Liver (tissue), 9 donors: ENCODE data around the gene KLKB1. TPM values are rescaled to one million over a fixed set of nuclear protein-coding genes. Genes with fewer than 3 reads are reported as not detected.
"Not testable (repeated sequence)": the region's sequence is repeated elsewhere in the genome, so short reads cannot be mapped to it uniquely, and the experiment has no call there.

Experiments
- DNase-seq: peaks from one replicate; pipeline ENCODE4 v3.0.0-alpha.2; 2017; ENCODE audit warnings: low spot score
- H3K27ac ChIP-seq, 2 donors: one replicate each; pipeline ENCODE4 v1.7.0; 2013; ENCODE audit warnings: inconsistent platforms in 2 of 2, low read length in 2 of 2, control low read depth in 1 of 2, low read depth in 1 of 2, mild to moderate bottlenecking in 1 of 2
- H3K27me3 ChIP-seq, 4 donors: one replicate each; pipeline versions ENCODE4 v1.6.1 to v1.7.0; 2013; ENCODE audit warnings: low read length in 3 of 4, inconsistent platforms in 1 of 4, mild to moderate bottlenecking in 1 of 4, moderate library complexity in 1 of 4; ENCODE audit not compliant: control insufficient read depth in 4 of 4, insufficient read depth in 4 of 4
- H3K36me3 ChIP-seq, 4 donors: one replicate each; pipeline versions ENCODE4 v1.6.1 to v1.7.0; 2013; ENCODE audit warnings: low read length in 3 of 4, mild to moderate bottlenecking in 3 of 4, low read depth in 1 of 4, moderate library complexity in 1 of 4; ENCODE audit not compliant: control insufficient read depth in 4 of 4, insufficient read depth in 3 of 4
- H3K4me1 ChIP-seq, 4 donors: one replicate each; pipeline versions ENCODE4 v1.6.1 to v1.7.0; 2013; ENCODE audit warnings: low read length in 3 of 4, mild to moderate bottlenecking in 3 of 4, moderate library complexity in 1 of 4; ENCODE audit not compliant: control insufficient read depth in 4 of 4, insufficient read depth in 4 of 4
- H3K4me3 ChIP-seq, 3 donors: one replicate each; pipeline versions ENCODE4 v1.6.1 to v1.7.0; 2013; ENCODE audit warnings: low read length in 3 of 3, control low read depth in 1 of 3, low read depth in 1 of 3, mild to moderate bottlenecking in 1 of 3
- H3K9ac ChIP-seq, 2 donors: one replicate each; pipeline ENCODE4 v1.7.0; 2013; ENCODE audit warnings: low read length in 2 of 2, mild to moderate bottlenecking in 2 of 2, moderate library complexity in 2 of 2, control low read depth in 1 of 2, low read depth in 1 of 2
- H3K9me3 ChIP-seq, 4 donors: one replicate each; pipeline versions ENCODE4 v1.6.1 to v1.7.0; 2013; ENCODE audit warnings: low read length in 3 of 4; ENCODE audit not compliant: control insufficient read depth in 4 of 4
- EGR1 ChIP-seq, 2 donors: IDR thresholded peaks; 2 replicates each; pipeline ENCODE4 v1.6.1; 2016 to 2018; ENCODE audit warnings: antibody characterized with exemption in 2 of 2, low read depth in 2 of 2
- FOXA2 ChIP-seq: IDR thresholded peaks from 2 replicates; pipeline ENCODE4 v1.6.1; 2016; ENCODE audit warnings: antibody characterized with exemption
- HNF4A ChIP-seq, 2 donors: conservative IDR thresholded peaks; 2 replicates each; pipeline ENCODE4 v1.6.1; 2016; ENCODE audit warnings: antibody characterized with exemption in 2 of 2, mild to moderate bottlenecking in 2 of 2
- HNF4G ChIP-seq: IDR thresholded peaks from 2 replicates; pipeline ENCODE4 v1.6.1; 2016; ENCODE audit warnings: antibody characterized with exemption
- JUND ChIP-seq, 2 donors: IDR thresholded peaks; 2 replicates each; pipeline ENCODE4 v1.6.1; 2016; ENCODE audit warnings: antibody characterized with exemption in 2 of 2
- RAD21 ChIP-seq, 2 donors: IDR thresholded peaks; 2 replicates each; pipeline ENCODE4 v1.6.1; 2016; ENCODE audit warnings: antibody characterized with exemption in 2 of 2, mild to moderate bottlenecking in 2 of 2
- RXRA ChIP-seq, 2 donors: IDR thresholded peaks; 2 replicates each; pipeline ENCODE4 v1.6.1; 2017 to 2018; ENCODE audit warnings: antibody characterized with exemption in 2 of 2, mild to moderate bottlenecking in 1 of 2
- TAF1 ChIP-seq: conservative IDR thresholded peaks from 2 replicates; pipeline ENCODE4 v1.6.1; 2016; ENCODE audit warnings: antibody characterized with exemption, mild to moderate bottlenecking
- WGBS: extraction: QIAGEN DNeasy Blood & Tissue Kit; methylation state at CpG from one replicate; pipeline ENCODE4 v1.1.7; 2013; 5-methylcytosine and 5-hydroxymethylcytosine counted together
- polyA plus RNA-seq, 2 donors: library from polyadenylated mRNA; stranded (reverse) in 1 of 2; unstranded in 1 of 2; fragments of 200-250 nt in 1 of 2; fragments of >200 nt in 1 of 2; fragmentation: Nextera tagmentation in 1 of 2; extraction: Ambion mirVana in 1 of 2; gene quantifications; one replicate each; pipeline versions ENCODE4 v1.2.1 to v1.2.3, GENCODE V29; 2013 to 2015
- total RNA-seq, 2 donors: library from RNA; depleted of rRNA; stranded (reverse); fragments of >200 nt; gene quantifications; one replicate each; pipeline ENCODE4 v1.2.3, GENCODE V29; 2014
- TF ChIP-seq, protein P1 (sequence below): IDR thresholded peaks from 2 replicates; pipeline ENCODE4 v1.6.1; 2016; ENCODE audit warnings: antibody characterized with exemption
- TF ChIP-seq, protein P2 (sequence below): IDR thresholded peaks from 2 replicates; pipeline ENCODE4 v1.6.1; 2016; ENCODE audit warnings: antibody characterized with exemption
- donor health status: healthy.
- donor health status: healthy.
- donor health status: healthy.
- donor health status: healthy.
- donor health status: healthy.

The KLKB1 gene
- total and polyA plus RNA-seq, 4 donors, result 36.5 to 78.9 (median 60.2) TPM

DNA sequence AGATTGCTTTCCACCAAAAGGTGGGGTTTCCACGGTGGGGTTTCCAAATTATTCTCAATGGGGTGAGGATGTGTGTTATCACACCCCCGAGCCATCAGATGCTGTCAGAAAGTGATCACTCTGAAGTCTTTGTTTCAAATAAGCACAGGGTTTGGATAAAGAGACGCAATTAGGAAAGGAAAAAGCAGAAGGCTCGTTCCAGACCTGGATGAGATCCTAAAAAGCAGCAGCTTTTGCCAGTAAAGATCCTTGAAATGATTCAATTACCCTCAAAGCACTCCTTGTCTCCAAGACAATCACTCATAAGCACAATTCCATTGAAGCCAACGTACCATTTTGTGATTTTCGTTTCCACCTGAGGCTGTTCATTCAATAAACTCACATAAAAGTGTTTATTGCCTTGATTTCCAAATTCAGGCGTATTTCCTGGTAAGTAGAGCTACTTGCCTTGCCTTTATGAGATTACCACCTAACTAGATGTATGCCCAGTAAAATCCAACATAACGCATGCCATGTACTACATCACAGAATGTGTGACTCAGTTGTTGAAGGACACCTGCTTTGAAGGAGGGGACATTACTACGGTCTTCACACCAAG lies 43.9 kb downstream of the KLKB1 start (continued):
- TF ChIP-seq, protein P1, sequence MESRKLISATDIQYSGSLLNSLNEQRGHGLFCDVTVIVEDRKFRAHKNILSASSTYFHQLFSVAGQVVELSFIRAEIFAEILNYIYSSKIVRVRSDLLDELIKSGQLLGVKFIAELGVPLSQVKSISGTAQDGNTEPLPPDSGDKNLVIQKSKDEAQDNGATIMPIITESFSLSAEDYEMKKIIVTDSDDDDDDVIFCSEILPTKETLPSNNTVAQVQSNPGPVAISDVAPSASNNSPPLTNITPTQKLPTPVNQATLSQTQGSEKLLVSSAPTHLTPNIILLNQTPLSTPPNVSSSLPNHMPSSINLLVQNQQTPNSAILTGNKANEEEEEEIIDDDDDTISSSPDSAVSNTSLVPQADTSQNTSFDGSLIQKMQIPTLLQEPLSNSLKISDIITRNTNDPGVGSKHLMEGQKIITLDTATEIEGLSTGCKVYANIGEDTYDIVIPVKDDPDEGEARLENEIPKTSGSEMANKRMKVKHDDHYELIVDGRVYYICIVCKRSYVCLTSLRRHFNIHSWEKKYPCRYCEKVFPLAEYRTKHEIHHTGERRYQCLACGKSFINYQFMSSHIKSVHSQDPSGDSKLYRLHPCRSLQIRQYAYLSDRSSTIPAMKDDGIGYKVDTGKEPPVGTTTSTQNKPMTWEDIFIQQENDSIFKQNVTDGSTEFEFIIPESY, result no peak
- TF ChIP-seq RAD21 (IDR thresholded peaks at IDR 0.05) (no peak), HNF4G (no peak), TAF1 (no peak)

DNA sequence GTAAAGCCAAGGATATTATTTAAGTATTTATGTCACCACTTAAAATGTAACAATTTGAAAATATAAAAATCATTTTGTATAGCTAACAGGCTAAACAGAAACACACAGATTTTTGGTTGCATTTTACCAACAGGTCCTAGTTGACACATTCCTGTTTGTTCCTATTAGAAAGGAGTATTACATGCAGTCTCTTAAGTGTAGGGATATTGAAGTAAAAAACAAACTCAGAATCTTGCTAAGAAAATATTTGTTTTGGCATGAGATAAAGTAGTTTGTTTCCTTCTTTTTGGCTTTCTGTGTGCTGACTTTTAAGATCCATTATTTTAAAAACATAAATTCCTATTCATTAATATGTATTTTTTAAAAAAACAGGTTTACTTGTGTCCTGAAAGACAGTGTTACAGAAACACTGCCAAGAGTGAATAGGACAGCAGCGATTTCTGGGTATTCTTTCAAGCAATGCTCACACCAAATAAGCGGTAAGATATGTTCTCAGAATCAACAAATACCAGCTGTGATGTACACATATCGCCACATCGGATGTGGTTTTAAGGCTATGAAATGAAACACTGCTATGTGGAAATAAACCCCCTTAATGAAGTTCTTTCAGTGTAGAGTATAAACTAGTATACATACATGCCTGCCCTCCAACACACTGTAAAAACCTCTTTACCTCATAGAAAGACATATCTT lies 45.5 kb downstream of the KLKB1 start:
- H3K9ac ChIP-seq, result no peak overlapping the region
- peaks cover 0 to 13% (median 5%) of the 10 kb centered on the region in 4 donors for H3K4me1 ChIP-seq
- peaks cover 7 to 26% (median 12%) of the 10 kb centered on the region in 4 donors for H3K36me3 ChIP-seq
- TF ChIP-seq EGR1 (IDR thresholded peaks at IDR 0.05; ENCODE audit: low read depth in 2 of 2), result no peak
- WGBS, result 81% methylated on average over 4 of the region's 4 CpGs
- no peak overlapping the region for H3K27ac ChIP-seq
- no peaks in the 10 kb centered on the region for H3K27me3 ChIP-seq
- no peak overlapping the region for H3K4me3 ChIP-seq
- DNase-seq, result no peak
- no peaks in the 10 kb centered on the region for H3K9me3 ChIP-seq

DNA sequence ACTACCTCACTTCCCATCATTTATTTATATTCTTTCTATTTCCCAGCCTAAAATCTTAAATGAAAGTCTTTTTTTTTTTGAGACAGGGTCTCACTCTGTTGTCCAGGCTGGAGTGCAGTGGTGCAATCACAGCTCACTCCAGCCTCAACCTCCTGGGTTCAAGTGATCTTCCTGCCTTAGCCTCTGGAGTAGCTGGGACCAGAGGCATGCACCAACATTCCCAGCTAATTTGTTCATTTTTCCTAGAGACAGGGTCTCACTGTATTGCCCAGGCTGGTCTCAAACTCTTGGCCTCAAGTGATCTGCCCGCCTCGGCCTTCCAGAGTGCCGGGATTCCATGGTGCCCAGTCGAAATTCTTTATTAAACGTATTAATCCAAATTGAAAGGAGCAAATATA lies 46.1 kb downstream of the KLKB1 start:
- not testable (repeated sequence) for H3K4me1 ChIP-seq, DNase-seq, H3K9me3 ChIP-seq, H3K27me3 ChIP-seq, H3K9ac ChIP-seq, H3K4me3 ChIP-seq, H3K27ac ChIP-seq
- WGBS, result 96% methylated on average over 5 of the region's 5 CpGs
- peaks cover 7 to 27% (median 12%) of the 10 kb centered on the region in 4 donors for H3K36me3 ChIP-seq

DNA sequence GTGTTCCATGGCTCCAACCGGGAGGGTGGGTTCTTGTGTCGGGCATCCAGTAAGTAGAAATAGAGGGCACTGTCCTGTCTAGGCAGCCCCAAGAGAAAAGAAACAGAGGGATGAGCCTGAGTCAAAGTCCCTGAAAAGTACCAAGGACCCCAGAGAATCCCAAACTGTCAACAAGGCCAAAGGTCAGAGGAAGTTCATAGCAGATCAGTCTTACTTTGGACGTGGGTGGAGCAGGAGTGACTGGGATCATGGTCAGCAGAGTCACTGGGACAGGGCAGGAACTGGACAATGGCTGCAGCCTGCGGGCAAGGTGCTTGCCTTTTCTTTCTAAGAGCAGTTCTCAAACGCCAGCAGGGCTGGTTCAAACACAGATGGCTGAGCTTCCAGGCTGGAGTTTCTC lies 56.0 kb downstream of the KLKB1 start:
- no peak overlapping the region for H3K4me3 ChIP-seq
- WGBS, result 74% methylated on average over 5 of the region's 5 CpGs
- H3K9me3 ChIP-seq, result no peaks in the 10 kb centered on the region
- no peaks in the 10 kb centered on the region for H3K27me3 ChIP-seq
- no peaks in the 10 kb centered on the region for H3K4me1 ChIP-seq
- H3K27ac ChIP-seq, result no peak overlapping the region
- TF ChIP-seq JUND (IDR thresholded peaks at IDR 0.05) (no peak), RXRA (IDR thresholded peaks at IDR 0.05) (peak; percentile 9 to 35), HNF4A (conservative IDR thresholded peaks at IDR 0.05) (peak in 1 of 2 donors; percentile 19), FOXA2 (no peak)
- TF ChIP-seq, protein P2, sequence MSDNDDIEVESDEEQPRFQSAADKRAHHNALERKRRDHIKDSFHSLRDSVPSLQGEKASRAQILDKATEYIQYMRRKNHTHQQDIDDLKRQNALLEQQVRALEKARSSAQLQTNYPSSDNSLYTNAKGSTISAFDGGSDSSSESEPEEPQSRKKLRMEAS, result no peak
- TF ChIP-seq, protein P1, result no peak
- no peak for DNase-seq
- H3K9ac ChIP-seq, result no peak overlapping the region
- H3K36me3 ChIP-seq, result peaks cover 0 to 64% (median 23%) of the 10 kb centered on the region in 4 donors
